ENCODE data around the gene TMEM63C.

TMEM63C gene

GRCh38 chr14:77181603-77182437, at the start of gene TMEM63C:
Gene TMEM63C, plus strand, starts transcription at chr14:77181798. Its CDS starts 37,016 bp downstream, at chr14:77218814.
- TF ChIP-seq FOXM1 (IDR thresholded peaks at IDR 0.05; ENCODE audit: borderline replicate concordance, low read depth) (no peak), RAD21 (IDR thresholded peaks at IDR 0.05; ENCODE audit: low read depth) (no peak), USF1 (IDR thresholded peaks at IDR 0.05) (peak; percentile 20; the same call in 1 of the 2 replicates), EGR1 (IDR thresholded peaks at IDR 0.05) (no peak), REST (IDR thresholded peaks at IDR 0.05; ENCODE audit: low read depth) (no peak), CREB1 (IDR thresholded peaks at IDR 0.05; ENCODE audit: low read depth) (no peak), YY1 (IDR thresholded peaks at IDR 0.05; ENCODE audit: low read depth) (no peak), CEBPB (IDR thresholded peaks at IDR 0.05) (no peak), NFIC (IDR thresholded peaks at IDR 0.05) (no peak), TCF12 (IDR thresholded peaks at IDR 0.05; ENCODE audit: low read depth) (no peak), ZBTB7A (IDR thresholded peaks at IDR 0.05; ENCODE audit: low read depth) (peak; percentile 58; the same call in 1 of the 2 replicates), MAX (IDR thresholded peaks at IDR 0.05) (peak; percentile 66), TAF1 (IDR thresholded peaks at IDR 0.05; ENCODE audit: low read depth) (no peak), EP300 (IDR thresholded peaks at IDR 0.05; ENCODE audit: borderline replicate concordance) (no peak), TEAD4 (IDR thresholded peaks at IDR 0.05) (peak; percentile 34; the same call in 1 of the 2 replicates)

- TF ChIP-seq FOXM1 (IDR thresholded peaks at IDR 0.05; ENCODE audit: borderline replicate concordance, low read depth) (no peak), TCF12 (IDR thresholded peaks at IDR 0.05; ENCODE audit: low read depth) (no peak), TEAD4 (IDR thresholded peaks at IDR 0.05) (no peak), CEBPB (IDR thresholded peaks at IDR 0.05) (no peak), TAF1 (IDR thresholded peaks at IDR 0.05; ENCODE audit: low read depth) (no peak), RAD21 (IDR thresholded peaks at IDR 0.05; ENCODE audit: low read depth) (no peak), EP300 (IDR thresholded peaks at IDR 0.05; ENCODE audit: borderline replicate concordance) (no peak), CREB1 (IDR thresholded peaks at IDR 0.05; ENCODE audit: low read depth) (no peak), EGR1 (IDR thresholded peaks at IDR 0.05) (no peak), ZBTB7A (IDR thresholded peaks at IDR 0.05; ENCODE audit: low read depth) (no peak), REST (IDR thresholded peaks at IDR 0.05; ENCODE audit: low read depth) (no peak), USF1 (IDR thresholded peaks at IDR 0.05) (no peak)
Observed at GRCh38 chr14:77131871-77132486, 49.6 kb upstream of the TMEM63C start.

GRCh38 chr14:77133720-77134338, 47.8 kb upstream of the TMEM63C start:
- TF ChIP-seq TEAD4 (IDR thresholded peaks at IDR 0.05) = peak; percentile 39; the same call in 1 of the 2 replicates
- no peak for TF ChIP-seq TAF1 (IDR thresholded peaks at IDR 0.05; ENCODE audit: low read depth)
- peak; percentile 96 for TF ChIP-seq REST (IDR thresholded peaks at IDR 0.05; ENCODE audit: low read depth)
- TF ChIP-seq USF1 (IDR thresholded peaks at IDR 0.05) = 0 out of 2 replicates have a peak, but pooled peaks have one; percentile 33
- no peak for TF ChIP-seq EP300 (IDR thresholded peaks at IDR 0.05; ENCODE audit: borderline replicate concordance)
- TF ChIP-seq MAX (IDR thresholded peaks at IDR 0.05) = peak; percentile 81
- peak; percentile 54; the same call in 1 of the 2 replicates for TF ChIP-seq YY1 (IDR thresholded peaks at IDR 0.05; ENCODE audit: low read depth)
- peak; percentile 34; the same call in 1 of the 2 replicates for TF ChIP-seq RAD21 (IDR thresholded peaks at IDR 0.05; ENCODE audit: low read depth)
